Measurements from ENCODE around the gene CXCR5. TPM values are rescaled to one million over a fixed set of nuclear protein-coding genes. Genes with fewer than 3 reads are reported as not detected.

Gene CXCR5
- total and polyA plus RNA-seq, 10 of the 15 experiments (the other 5 are each of a cell fraction or from before 2014, with no cell fraction given) = 0.03 to 0.63 (median 0.25) TPM

- FAIRE-seq = no peak
- H4K20me1 ChIP-seq (ENCODE audit: control insufficient read depth, insufficient read depth) = no peaks in the 10 kb centered on the region
- intact Hi-C loops (cut with micrococcal nuclease; ENCODE audit: unreplicated experiment) (no loop called here), in situ Hi-C loops (cut with MboI) (no loop called here)
- peaks cover 3 to 9% of the 10 kb centered on the region in 2 experiments; a peak in 3 of 4 replicates for H3K27me3 ChIP-seq (replicated peaks in 1 of 2; ENCODE audit: control insufficient read depth in 2 of 2, insufficient read depth in 2 of 2, low read length in 1 of 2)
- ChIA-PET RAD21 (ENCODE audit: unreplicated experiment) (interaction anchor here (0.7 to 4.8 kb wide), 14 partner anchors 9 to 114 kb away, joined by 3 to 66 read pairs (median 3); partner anchors contain the start of genes BCL9L and DDX6), SMC1A (ENCODE audit: uncharacterized antibody, unreplicated experiment) (interaction anchor here (0.9 to 1.6 kb wide), 8 partner anchors 16 to 114 kb away, joined by 3 to 7 read pairs (median 4); no protein-coding TSS in a partner anchor), CTCF (interaction anchor here (0.9 to 1.9 kb wide), 6 partner anchors 10 to 196 kb away, joined by 5 to 11 read pairs (median 6); no protein-coding TSS in a partner anchor), POLR2A (interaction anchor here (0.6 to 2.2 kb wide), 8 partner anchors 8 to 190 kb away, joined by 3 to 17 read pairs (median 4); no protein-coding TSS in a partner anchor)
- no peak for ATAC-seq
- H3K27ac ChIP-seq (ENCODE audit: control insufficient read depth, insufficient read depth) = no peak overlapping the region
- peaks cover 43% of the 10 kb centered on the region for H3K4me1 ChIP-seq (ENCODE audit: control insufficient read depth, insufficient read depth, low read length)
- TF ChIP-seq HDAC2 (IDR thresholded peaks at IDR 0.05) (no peak), RELA (IDR thresholded peaks at IDR 0.05; ENCODE audit: borderline replicate concordance, partially characterized antibody) (no peak), RUNX3 (IDR thresholded peaks at IDR 0.05; ENCODE audit: low read length) (no peak), TARDBP (IDR thresholded peaks at IDR 0.05; ENCODE audit: borderline replicate concordance) (no peak), KAT2A (conservative IDR thresholded peaks at IDR 0.05; ENCODE audit: control insufficient read depth, low read depth, low read length) (no peak), HCFC1 (IDR thresholded peaks at IDR 0.05; ENCODE audit: low read length) (no peak)
- WGBS (ENCODE audit: insufficient coverage, insufficient replicate concordance, low lambda C conversion rate, missing lambda C conversion rate) = 40% methylated on average over 12 of the region's 12 CpGs
- H3K4me2 ChIP-seq (ENCODE audit: control insufficient read depth, insufficient read depth) = peak overlapping the region; percentile 35; the same call in 1 of the 2 replicates
- no peak overlapping the region for H2AFZ ChIP-seq (ENCODE audit: control insufficient read depth, low read depth, low read length)
- BruUV-seq (replicated peaks) = no TSS peak
- no peak overlapping the region for H3K4me3 ChIP-seq
- DNase-seq (ENCODE audit: low read depth, low spot score) = no peak
- no peaks in the 10 kb centered on the region for H3K9me3 ChIP-seq (replicated peaks; ENCODE audit: control insufficient read depth, insufficient read depth, low read length)
- H3K9ac ChIP-seq (ENCODE audit: control insufficient read depth, insufficient read depth, low read length) = no peak overlapping the region
- H3K36me3 ChIP-seq (ENCODE audit: control insufficient read depth in 2 of 2, insufficient read depth in 2 of 2, low read length in 1 of 2) = no peaks in the 10 kb centered on the region
- no peaks in the 10 kb centered on the region for H3K79me2 ChIP-seq (ENCODE audit: control insufficient read depth, insufficient read depth, low read length)
Observed at GRCh38 chr11:118885831-118886565, 2.3 kb downstream of the CXCR5 start.
